Cortex of kidney (tissue), 1 donor: ENCODE results near the gene YPEL1.
"Not testable (repeated sequence)": the region's sequence is repeated elsewhere in the genome, so short reads cannot be mapped to it uniquely, and the experiment has no call there.

Experiments
- DNase-seq: peaks from one replicate; lab custom pipeline; 2025; lab: John Stamatoyannopoulos, UW

YPEL1 gene

GRCh38 chr22:21721195-21721852, 14.3 kb downstream of the YPEL1 start:
- not testable (repeated sequence) for DNase-seq

GRCh38 chr22:21720191-21720859, 15.3 kb downstream of the YPEL1 start:
- not testable (repeated sequence) for DNase-seq

GRCh38 chr22:21719024-21719423, 16.6 kb downstream of the YPEL1 start:
- DNase-seq, result no peak

GRCh38 chr22:21718499-21718898, 17.1 kb downstream of the YPEL1 start:
- no peak for DNase-seq

- DNase-seq, result not testable (repeated sequence)
These were observed 19.0 kb downstream of the YPEL1 start for GRCh38 chr22:21716395-21717122.

GRCh38 chr22:21714786-21715185, 20.8 kb downstream of the YPEL1 start:
- no peak for DNase-seq

- DNase-seq, result no peak
These were observed 21.4 kb downstream of the YPEL1 start for GRCh38 chr22:21714059-21714770.

GRCh38 chr22:21713428-21714058, 22.1 kb downstream of the YPEL1 start:
- DNase-seq, result no peak

GRCh38 chr22:21712751-21713427, 22.7 kb downstream of the YPEL1 start:
- DNase-seq, result no peak

- no peak for DNase-seq
These were observed 23.7 kb downstream of the YPEL1 start for GRCh38 chr22:21711851-21712250.

- no peak for DNase-seq
These were observed 25.4 kb downstream of the YPEL1 start for GRCh38 chr22:21710156-21710555.

- DNase-seq, result no peak
These were observed 25.9 kb downstream of the YPEL1 start for GRCh38 chr22:21709688-21710087.

- DNase-seq, result no peak
These were observed 26.6 kb downstream of the YPEL1 start for GRCh38 chr22:21708960-21709359.

- DNase-seq, result no peak
These were observed 27.9 kb downstream of the YPEL1 start for GRCh38 chr22:21707677-21708076.

- DNase-seq, result no peak
These were observed 31.8 kb downstream of the YPEL1 start for GRCh38 chr22:21703684-21704316.

- DNase-seq, result no peak
These were observed 32.6 kb downstream of the YPEL1 start for GRCh38 chr22:21702700-21703683.

GRCh38 chr22:21702094-21702493, 33.5 kb downstream of the YPEL1 start:
- DNase-seq, result no peak

- DNase-seq, result no peak
These were observed 34.1 kb downstream of the YPEL1 start for GRCh38 chr22:21701384-21701971.

GRCh38 chr22:21700822-21701221, 34.8 kb downstream of the YPEL1 start:
- DNase-seq, result no peak
